HT-29 (cell line): Measurements from ENCODE around the gene RTN4R. TPM values are rescaled to one million over a fixed set of nuclear protein-coding genes. Genes with fewer than 3 reads are reported as not detected.

Experiments used
- DNase-seq: peaks from one replicate; pipeline ENCODE4 v3.0.0-alpha.2; 2015; ENCODE audit warnings: low spot score
- total RNA-seq: library from RNA; depleted of rRNA; stranded (reverse); fragments of >200 nt; shearing (Covaris generic); gene quantifications from 2 replicates; pipeline ENCODE4 v1.2.3, GENCODE V29; 2014

Gene RTN4R
- total RNA-seq, 1 experiment from 2014 or later: 45.7 TPM

DNA sequence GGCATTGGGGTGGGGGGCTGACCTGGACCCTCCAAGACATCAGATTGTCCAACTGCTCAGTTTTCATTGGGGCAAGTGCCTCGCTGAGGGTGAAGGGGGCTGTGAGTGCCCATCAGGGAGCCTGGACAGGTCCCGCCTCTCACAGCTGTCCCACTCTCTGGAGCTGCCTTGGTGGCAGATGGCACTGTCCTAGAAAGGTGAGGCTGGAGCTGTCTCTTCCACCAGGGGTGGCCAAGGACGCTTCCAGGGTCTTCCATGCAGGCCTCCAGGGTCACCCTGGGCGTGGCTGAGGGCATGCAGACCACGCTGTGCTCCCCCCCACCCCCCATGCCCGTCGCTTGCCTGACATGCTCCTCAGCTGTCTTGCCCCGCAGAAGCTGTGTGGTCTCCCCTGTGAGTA, 63.8 kb downstream of the RTN4R start:
- no peak for DNase-seq

DNA sequence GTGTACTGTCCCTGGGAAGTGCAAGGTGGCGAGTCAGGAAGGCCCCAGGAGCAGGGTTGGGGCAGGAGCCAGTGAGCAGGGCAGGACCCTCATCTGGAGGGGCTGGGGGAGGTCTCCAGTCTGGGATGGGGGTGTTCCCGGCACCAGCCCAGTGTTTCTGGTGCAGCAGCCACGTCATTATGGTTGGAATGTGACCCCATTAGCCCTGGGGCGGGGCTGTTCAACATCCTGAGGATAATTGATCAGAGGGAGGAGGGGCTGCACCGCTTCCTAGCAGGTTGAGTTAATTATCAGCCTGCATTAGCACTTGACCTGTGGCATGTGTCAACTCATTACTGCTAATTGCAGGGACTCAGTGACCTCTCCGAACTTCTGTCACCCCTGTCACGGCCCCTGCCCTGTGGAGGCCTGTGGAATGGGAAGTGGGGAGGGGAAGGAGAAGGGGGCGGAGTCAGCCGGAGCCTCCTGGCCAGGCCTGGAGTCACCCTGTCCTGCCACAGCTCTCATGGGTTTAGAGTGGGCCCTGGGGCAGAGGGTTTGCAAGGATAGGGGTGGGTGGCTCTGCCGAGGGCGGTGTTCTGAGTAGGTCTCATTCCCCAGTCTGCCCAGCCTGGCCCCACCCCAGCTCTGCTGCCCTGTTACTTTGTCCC, 64.4 kb downstream of the RTN4R start:
- DNase-seq: peak; percentile 94

DNA sequence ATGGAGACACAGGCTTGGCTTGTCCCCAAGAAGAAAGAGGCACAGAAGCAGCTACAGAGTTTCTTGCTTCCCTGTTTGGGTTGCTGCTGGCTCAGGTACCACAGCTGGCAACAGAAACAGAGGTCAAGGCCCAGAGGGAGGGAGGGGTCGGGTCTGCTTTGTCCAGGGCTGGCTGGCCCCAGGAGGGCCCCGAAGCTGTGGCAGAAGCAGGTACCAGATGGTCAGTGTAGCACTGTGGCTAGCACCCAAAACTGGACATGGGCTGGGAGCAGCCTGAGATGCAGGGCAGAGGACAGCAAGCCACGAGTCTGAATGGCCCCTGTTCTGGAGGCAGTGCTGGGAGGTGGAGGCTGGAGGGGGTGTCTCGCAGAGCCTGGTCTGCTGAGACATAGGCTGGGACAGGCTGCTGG, 65.0 kb downstream of the RTN4R start:
- DNase-seq: no peak

DNA sequence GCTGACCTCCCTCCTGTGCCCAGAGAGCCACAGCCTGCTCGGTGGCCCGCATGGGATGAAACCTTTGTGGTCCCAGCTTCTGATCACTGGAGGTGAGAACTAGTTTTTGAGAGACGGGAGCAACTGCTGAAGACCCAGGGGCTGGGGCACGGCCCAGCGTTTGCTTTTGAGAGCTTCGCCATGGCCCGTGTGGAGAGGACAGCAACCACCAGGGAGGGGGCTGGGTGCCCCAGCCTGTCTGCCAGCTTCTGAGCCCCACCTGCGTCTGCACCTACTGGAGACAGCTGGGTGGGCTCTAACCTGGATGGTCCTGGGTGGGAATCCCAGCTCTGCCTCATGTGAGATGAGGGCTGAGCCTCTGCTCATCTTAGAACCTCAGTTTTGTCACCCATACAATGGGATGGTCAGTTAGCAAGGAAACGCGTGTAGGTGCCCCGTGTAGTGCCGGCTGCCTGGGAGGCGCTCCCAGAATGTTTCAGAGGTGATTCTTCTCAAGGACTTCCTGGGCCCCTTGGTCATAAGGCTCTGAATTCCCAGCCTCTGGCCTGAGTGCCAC, 66.2 kb downstream of the RTN4R start:
- DNase-seq: no peak

DNA sequence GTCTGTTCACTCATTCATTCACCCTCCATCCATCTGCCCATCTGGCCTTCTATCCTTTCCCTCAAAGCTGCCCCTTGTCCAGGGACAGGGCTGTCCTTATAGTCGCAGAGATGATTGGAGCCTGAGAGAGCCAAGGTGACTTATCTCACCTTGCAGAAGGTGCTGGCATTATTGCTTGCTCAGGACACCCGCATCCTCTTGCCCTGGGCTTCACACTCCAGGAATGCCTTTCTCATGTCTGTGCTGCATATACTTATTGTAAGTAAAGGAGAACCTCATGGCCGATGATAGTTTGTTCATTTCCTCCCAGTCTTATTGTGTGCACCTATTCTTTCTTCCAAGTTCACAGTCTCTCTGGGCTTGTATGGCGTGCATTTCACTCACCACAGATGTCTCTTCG, 68.2 kb downstream of the RTN4R start:
- DNase-seq: no peak

DNA sequence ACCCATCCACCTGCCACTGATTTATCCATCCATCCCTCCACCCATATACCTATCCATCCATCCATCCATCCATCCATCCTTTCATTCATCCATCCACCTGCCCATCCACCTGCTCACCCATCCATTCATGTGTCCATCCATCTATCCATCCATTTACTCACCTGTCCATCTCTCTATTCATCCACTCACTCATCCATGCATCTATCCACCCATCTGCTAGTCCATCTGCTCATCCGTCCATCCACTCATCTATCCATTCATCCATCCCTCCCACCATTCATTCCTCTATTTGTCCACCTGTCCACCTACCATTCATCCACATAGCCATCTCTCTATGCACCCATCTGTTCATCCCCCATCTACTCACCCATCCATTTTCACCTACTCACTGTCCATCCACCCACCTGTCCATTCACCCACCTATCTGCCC, 68.7 kb downstream of the RTN4R start:
- DNase-seq: no peak

DNA sequence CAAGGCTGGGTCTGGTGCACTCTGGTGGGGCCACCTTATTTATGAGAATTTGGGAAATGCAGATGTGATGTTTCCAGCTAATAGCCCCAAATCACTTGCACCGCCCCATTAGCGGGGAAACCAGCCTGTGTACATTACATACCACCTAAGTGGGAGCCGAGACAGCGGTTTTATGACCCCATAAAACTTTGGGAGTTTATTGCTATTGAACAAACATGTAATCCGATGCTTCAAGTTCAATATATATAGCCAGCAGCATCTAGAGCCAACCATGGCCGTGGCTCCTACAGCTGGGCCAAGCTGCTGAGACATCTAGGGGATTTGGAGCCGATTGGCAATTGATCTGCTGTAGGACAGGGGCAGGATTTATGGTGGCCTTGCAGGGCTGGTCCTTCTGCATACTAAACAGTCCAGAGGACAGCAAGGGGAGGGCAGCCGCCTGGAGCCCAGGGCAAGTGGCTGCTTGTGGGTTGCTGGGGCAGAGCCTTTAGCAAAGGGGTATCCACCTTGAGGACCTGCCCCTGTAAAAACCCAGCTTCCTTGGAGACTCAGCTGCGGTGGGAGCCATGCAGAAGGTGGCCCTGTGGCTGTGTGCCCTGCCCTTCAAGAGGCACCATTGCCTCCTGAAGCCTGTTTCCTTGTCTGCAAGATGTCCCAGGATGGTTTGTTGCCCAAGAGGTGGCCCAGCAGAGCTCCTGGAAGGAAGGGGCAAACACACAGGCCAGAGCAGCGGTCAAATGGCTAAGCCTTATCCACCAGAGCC, 69.4 kb downstream of the RTN4R start:
- peak; percentile 44 for DNase-seq

DNA sequence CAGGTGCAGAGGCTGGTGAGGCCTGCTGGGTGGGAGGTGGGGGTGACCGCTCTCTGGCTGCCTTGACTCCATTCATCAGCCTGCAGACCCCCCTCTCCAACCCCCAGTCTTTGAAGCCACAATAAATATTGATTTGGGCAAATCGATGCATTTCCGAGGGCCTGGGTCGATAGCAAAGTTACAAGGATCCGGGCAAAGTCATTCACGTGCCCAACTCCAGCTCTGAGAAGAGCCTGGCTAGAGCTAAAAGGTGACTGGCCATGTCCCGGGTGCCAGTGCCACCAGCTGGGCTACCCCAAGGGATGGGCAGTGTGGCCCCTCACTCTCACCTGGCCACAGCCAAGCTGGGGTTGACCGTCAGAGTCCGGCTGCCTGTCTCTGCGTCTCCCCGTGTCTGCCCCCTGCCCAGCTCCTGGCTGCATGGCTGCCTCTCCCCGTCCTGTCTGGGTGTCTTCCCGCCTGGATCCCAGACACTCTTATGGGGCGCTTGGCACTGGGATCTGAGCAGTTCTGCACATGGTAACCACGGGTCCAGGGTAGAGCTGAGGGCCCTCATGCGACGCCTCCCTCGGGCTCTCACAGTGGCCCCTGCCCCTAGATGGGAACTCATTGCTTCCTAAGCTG, 70.6 kb downstream of the RTN4R start:
- no peak for DNase-seq

DNA sequence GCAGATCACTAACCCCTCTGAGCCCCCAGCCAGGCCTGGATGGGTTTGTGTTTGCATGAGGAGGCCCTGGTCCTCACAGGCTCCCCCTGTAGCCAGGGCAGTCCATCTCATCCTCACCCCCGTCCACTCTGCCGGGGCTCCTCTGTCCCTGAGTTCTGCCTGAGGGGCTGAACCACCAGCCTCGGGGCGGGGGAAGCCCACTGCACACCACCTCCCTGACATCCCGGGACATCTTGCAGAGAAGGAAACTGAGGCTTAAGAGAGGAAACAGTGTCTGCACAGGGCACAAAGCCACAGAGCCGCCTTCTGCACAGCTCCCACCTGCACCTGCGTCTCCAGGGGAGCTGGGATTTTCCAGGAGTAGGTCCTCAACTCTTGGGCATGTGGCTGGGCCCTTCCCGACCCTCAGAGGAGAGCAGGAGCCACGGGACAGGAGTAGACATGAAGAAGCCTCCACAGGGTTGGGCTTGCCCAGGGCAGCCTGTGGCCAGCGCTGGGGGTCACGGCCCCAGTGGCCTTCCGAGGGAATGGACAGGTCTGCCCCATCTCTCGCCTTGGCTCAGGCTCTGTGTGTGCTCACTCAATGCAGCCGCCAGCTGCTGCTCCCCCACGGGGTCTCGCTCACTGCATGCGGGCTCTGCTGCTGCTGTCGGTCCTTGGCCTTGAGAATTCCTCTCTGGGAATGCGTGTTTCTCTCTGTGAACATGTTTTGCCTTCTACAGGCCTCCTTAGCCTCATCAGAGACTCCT, 71.8 kb downstream of the RTN4R start:
- DNase-seq: no peak

DNA sequence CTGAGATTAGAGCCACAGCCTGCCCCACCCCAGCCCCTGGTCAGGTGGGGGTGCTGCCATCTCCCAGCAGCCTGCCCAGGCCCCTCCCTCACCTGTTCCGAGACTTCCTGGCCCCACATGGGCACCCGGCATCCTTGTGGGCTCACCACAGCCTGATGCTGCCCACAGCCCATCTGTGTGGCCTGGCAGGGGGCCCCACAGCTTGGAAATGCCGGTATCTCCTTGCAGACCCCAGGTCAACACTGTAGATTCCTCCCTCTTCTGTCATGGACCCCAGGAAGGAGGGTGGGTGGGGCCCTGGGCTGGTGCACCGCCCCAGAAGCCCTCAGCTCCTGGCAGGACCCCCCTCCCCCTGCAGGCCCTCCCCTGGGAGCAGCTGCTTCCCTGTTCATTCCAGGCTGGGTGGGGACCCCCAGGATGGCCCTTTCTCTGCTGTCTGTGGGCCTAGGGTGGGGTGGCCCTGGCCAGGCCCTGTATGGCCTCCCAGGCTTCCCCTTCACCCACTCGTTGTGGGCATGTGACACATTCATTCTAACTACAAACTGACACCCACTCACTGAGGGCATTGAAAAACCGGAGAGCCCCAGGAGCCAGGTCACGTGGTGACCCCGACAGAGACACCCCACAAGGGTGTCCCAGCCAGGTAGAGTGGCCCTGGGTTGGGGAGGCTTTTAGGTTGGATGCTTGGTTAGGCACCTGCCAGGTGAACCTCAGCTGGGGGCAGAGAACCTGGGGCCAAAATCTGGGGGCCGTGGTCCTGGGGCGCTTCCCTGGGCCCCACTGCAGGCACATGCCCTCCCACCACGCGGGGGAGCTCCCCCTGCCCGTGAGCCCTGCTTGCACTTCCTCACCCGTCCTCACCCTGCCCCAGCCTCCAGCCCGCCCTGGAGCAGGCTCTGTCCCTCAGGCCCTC, 73.2 kb downstream of the RTN4R start:
- DNase-seq: no peak

DNA sequence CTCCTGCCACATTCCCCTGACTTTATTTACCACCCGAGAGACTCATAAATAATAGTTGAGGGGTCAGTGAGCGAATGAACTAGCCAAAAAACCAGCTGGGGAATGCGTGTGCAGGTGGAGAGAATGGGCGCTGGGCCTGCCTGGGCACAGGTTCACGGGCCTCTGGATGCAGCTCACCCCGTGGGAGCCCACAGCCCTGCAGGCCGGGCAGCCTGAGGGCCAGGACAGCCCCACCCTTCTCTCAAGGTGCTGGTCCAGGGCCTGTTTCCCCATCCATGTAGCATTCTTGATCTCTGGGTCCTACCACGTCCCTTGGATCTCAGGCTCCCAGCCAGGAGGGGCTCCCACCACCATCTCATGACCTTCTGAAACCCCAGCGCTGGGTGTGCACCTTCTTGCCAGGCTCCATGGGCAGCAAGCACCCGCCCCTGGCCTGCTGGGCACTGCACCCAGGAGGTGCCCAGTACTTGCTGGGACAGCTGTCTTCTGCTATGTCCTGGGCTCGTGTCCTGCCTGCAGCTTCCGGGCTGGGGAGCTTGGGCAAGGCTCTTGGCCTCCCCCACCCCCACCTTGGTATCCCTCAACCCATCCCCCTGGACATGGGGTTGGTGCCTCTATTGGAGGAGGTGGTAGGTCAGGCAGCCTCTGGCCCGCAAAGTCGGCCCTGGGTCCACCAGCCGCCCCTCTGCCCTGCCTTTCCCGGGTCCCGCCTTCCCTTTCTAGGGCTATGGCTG, 74.2 kb downstream of the RTN4R start:
- DNase-seq: no peak

DNA sequence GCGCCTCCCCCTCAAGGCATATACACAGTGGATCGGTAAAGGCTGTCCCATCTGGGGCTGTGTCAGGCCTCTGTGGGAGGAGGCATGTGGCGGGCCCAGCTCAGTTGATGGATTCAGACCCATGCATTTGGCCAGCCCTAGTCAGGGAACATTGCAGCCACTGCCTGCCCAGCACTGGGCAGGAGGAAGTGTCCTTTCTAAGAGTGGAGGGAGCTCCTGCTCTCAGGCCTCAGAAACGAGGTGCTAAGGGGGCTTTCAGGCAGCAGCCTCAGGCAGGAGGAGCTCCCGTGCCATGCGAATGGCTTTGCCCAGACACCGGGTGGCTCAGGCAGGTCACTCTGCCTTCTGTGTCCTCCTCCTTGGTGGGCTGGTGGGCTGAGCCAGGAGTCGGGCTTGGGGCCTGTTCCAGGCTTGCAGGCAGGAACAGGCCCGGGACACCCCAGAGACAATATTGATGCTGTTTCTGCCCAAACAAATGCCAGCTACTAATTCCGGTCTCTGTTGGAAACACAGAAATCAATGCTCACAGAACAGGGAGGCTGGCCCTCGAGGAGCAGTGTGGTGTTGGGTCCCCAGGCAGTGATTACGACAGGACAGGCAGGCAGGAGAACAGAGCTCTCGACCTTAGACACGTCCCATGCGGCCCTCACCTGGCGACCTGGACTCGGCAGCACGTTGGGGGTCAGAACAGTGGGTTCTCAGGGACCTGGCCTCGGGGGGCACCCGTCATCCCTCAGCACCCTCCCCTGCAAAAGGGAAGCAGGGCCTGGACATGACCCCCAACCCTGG, 75.0 kb downstream of the RTN4R start:
- DNase-seq: no peak

DNA sequence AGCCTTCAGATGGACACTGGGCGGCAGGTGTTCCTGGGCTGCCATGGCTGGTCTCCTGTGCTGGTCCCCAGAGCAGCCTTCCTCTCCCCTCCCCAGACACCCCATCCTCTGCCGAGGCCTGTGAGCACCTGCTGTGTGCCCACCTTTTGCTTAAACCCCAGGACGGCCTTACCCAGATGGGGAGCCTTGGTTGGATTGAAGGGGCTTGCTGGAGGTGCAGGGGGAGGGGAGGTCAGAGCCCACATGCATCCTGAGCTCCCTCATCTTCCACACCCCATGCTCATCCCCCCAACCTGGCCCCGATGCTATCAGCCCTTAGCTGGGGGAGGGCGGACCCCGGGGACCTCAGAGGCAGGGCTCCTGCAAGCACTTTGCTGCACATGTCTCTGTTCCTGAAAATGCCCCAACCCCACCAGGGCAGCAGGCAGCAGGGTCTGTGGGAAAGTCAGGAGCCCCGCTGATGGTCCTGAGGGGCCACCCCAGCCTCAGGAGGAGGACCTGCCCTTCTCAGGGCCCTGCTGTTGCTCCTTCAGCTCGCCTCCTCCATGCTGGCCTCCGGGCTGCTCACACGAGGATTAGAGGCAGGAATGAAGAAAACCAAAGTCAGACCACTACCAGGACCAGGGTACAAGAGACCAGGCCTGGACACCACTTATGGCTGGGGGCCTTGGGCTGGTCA, 75.7 kb downstream of the RTN4R start:
- DNase-seq: no peak

DNA sequence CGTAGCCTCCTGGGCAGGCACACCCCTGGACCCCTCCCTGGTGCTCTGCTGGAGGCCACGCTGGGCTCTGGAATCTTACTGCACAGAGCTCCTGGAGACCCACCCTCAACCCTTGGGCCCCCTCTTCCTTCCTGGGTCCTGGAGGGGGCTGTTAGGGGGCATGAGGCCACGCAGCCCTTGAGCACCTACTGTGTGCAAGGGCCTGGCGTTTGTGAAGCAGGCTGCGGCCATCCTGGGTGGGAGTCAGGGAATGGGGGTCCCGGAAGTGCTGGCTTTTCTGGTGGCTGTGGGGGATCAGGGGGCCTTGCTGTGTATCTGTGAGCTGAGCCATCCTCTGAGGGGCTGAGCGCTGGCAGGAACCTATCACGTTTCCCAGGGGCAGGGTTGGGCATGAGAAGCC, 76.3 kb downstream of the RTN4R start:
- DNase-seq: no peak
